HG03558 (cell line): Measurements from ENCODE around the gene APC.
"Not testable (repeated sequence)": the region's sequence is repeated elsewhere in the genome, so short reads cannot be mapped to it uniquely, and the experiment has no call there.

Experiments used
- ATAC-seq: cut with Tn5 transposase; IDR thresholded peaks from one replicate; pipeline ENCODE4 v1.9.1; 2021; ENCODE audit warnings: moderate number of reproducible peaks; ENCODE audit not compliant: unreplicated experiment; ENCODE audit errors: extremely low read depth

APC gene

DNA sequence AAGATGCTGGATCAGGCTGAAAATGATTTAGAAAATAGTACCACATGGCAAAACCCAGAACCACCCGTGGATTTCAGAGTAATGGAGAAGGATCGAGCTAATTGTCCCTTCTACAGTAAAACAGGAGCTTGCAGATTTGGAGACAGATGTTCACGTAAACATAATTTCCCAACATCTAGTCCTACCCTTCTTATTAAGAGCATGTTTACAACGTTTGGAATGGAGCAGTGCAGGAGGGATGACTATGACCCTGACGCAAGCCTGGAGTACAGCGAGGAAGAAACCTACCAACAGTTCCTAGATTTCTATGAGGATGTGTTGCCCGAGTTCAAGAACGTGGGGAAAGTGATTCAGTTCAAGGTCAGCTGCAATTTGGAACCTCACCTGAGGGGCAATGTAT is 154.4 kb downstream of the APC start:
- ATAC-seq: not testable (repeated sequence)

DNA sequence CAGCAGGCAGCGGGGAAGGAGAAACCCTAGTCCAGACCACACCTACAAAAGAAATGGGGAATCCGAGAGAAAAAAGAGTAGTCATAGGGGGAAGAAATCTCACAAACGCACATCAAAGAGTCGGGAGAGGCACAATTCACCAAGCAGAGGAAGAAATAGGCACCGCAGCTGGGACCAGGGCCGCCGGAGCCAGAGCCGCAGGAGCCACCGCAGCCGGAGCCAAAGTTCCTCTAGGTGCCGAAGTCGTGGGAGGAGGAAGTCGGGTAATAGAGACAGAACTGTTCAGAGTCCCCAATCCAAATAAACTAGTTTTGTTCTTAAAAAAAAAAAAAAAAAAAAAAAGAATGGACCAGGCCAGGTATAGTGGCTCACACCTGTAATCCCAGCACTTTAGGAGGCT is 155.1 kb downstream of the APC start:
- ATAC-seq: no peak

DNA sequence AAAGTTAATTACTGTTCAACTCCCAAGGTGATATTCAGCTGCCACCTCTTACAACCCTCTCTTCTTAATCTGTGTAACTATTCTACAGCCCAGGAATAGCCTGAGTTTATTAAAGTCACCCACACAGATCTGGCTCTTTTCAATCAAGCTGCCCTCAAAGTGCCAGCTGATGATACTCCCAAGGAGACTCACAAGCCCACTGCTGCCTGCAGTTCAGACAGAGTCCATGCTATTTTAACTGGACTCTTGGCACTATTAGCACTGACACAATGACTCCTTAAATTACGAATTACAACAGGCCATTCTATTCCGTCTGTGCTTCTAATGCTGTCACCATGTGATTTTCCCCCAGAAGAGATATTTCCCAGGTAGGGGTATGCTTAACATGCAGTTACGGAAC is 158.0 kb downstream of the APC start:
- ATAC-seq: no peak
